HG02610 (cell line): Measurements from ENCODE around the gene HS2ST1.

Experiments used
- ATAC-seq: cut with Tn5 transposase; IDR thresholded peaks from one replicate; pipeline ENCODE4 v1.9.1; 2021; ENCODE audit warnings: mild to moderate bottlenecking, moderate library complexity; ENCODE audit not compliant: unreplicated experiment

HS2ST1 gene

DNA sequence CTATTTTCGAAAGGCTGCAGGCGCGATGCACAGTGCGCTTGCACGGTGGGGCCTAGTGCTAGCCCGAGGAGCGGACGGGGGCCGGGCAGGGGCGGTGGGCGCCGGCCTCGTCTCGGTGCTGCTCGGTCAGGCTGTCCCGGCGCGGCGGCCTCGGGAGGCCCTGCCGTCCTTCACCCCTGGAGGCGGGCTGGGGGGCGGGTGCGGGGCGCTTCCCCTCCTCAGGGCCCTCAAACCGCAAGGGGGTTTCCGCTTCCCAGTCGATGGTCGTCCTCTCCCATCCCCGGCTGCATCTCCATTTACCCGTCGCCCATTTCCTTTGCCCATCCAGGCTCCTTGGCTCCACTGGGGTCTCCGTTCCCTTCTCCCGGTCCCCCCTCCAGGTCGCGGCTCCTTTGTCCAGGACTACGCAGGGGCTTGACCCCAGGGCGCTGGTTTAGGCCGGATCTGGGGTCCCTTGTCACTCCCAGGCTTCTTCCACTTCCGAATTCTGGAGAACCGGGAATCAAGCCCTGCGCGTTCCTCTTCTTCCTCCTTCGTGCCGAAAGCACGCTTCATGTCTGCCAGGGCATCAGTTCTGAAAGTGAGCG, 217.9 kb downstream of the HS2ST1 start:
- ATAC-seq = peak; percentile 19

DNA sequence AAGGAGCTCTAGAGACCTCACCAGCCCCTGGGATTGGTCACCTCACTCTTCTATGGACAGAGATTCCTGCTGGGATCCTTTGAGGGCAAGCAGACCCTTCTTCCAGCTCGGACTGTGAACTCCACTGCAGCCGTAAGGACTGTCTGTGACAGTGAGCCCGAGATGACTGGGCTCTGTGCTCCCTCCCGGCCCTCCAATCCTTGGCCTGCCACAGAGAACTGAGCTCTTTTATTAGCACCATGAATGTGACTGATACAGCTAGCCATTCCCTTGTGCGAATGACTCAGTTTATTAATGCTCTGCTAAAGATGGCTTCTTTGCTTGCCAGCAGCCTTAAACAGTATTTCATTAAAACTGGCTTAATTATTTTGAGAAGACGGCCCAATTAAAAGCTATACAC, 219.6 kb downstream of the HS2ST1 start:
- ATAC-seq = no peak

DNA sequence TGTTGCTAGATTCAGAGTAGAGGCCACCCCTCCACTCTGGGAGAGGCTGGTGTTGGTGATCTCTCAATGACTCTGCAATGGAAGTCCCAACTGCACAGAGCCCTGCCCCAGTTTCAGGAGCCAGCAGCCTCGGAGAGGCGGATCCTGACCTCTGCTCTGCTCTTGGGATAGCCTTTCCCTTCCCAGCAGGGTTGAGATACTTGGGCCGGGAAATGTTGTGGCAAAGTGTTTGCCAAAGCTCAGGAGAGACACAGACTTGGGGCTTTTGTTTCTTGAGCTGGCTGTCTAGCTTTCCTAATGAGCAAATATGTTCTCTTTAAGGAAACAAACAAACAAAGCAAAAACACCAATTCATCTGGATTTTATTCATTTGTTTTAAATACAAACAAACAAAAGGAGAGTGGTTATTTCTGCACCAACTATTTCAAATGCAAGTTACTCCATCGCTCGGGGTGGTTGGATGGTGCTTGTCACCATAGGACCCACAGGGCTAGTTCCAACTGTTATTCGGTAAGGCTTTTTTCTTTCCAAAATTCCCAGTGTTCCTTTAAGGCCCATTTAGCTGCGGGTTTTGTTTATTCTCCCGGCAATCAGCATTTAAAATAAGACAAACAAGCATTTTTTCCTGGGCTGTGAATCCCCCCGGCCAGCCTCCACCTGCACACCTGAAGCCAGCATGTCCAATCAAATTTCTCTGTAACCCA, 220.3 kb downstream of the HS2ST1 start:
- no peak for ATAC-seq

DNA sequence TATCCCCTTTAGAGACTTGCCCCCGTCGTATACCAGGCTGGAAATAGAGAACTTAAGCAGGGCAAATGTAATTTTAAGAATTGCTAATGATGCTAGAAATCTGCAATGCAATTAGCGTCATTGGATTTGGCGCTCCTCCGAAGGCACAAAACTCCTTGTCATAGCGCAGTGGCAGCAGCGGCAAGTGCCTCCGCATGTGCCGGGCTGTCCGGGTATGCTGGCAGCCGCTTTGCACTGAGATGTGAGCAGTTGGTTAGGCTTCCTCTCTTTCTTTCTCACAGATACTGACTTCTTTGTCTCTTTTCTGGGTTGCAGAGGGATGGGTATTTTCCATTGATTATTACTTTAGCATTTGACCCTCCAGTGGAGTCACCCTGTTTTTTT, 220.9 kb downstream of the HS2ST1 start:
- no peak for ATAC-seq

DNA sequence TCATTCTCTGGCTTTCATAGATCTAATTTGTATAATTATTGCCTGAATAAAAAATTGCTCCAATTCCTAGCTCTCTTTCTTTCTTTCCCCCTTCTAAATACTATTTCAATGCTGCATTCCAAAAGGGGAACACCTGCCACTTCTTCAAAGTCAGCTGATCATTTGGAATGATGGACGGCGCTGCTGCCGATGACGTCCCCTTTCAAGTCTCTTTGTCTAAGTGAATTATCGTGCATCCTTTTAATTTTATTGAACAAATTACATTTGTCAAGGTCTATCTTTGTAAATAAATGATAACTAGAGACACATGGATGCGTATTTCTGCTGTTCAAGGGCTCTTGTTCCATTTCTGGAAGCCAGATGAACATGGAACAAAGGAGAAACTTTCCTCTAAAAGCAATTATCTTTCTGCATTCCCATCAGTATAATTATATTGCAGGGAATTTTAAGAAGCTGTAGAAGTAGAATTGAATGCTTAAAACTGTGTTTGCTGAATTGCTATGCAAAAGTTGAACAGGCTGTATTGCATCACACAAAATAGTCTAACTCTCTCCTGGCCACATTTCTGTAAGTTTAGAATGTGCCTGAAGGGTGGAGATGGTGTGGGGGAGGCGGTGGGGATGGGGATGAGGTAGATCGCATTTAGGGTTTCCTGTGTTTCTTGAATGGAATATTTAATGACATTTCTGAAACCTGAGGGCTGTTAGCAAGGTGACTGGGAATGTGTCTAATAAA, 222.3 kb downstream of the HS2ST1 start:
- no peak for ATAC-seq

DNA sequence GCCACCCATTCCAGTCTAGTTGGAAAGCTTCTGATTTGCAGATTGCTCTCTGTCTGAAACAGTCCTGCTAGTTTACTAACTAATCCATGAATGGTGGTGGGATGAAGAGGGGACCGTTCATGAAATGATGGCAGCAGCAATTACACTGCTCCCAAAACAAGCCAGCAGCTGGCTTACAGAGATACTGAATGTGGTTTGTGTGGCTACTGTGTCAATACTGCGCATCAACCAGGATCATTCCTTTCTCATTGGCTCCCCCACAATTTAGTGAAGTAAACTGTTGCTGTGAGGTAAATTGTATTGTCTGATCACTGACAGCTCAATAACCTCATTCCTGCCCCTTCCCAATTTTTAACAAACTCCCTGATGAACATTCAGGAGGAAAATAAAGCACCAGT, 222.9 kb downstream of the HS2ST1 start:
- no peak for ATAC-seq

DNA sequence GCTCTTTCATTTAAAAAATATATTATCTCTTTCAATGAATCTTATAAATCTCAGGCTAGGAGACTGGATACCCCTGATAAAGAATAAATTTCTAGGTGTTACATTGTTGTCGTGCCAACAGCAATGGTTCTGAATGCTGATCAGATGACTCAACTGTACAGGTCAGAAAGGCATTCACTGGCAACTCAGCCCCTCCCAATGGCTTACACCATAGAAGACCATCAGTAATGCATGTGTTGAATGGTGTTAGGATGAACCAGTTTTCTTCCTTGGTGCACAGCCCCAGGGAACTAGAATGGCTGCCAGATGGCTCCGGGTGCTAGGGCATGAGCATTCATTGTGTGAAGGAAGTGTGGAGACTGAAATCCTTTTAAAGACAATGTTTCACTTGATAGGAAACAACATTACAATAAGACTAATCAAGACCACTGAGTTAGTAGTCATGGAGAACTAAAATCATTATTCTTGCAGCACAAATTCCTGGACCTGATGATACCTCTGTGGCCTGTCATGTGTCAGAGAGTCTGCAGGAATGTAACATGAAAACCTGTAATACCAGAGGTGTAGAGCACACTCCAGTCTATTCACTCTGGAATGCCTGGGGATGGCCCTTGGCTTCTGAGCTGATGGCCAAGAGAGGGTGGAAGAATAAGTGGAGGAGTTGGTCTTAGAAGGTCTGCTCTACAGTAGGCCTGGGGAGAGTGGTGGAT, 226.6 kb downstream of the HS2ST1 start:
- ATAC-seq = no peak

DNA sequence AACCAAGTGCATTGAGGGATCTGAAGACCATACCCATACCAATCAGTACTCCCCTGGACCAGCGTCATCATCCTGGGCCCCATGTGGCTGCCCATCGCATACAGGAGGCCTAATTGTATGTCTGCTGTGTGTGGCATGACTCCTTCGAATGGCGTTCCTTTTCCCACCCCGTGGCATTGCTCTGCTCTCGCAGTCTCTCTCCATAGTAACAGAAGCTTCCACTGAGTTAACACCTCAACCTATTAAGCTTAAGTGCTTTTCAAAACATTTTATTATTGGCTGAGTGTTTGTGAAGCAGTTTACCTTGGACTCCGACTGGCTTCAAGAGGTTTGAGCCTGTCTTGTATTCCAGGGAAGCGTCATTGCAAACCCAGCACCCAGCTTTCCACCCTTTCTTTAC, 227.1 kb downstream of the HS2ST1 start:
- ATAC-seq = no peak

DNA sequence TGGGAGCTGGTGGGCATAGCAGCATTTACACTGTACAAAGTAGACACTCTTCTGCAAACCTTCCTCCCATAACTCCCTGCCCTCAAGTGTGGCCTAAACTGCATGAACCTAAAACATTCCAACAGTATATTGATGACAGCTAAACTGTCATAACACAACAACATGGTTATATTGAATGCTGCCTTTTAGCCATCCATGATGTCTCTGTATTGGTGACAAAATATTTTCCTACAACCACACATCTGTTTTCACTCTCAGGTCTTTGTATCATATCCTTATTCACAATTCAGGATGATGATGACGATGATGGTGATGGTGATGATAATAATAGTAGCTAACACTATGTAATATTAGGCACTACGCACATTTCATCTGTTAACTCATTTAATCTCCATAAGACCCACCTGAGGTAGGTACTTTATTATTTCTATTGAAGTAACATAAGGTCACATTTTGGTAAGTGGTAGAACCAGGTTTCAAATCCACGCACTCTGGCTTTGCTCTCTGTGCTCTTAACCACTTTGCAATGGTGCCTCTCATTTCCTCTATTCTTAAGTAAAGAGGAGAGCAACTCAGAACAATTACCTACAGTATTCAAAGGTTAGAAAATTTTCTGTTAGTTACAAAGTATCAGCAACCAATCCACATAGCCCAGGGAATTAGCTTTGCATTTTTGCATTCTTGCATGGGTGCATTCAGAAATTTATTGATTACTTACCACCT, 229.1 kb downstream of the HS2ST1 start:
- no peak for ATAC-seq

DNA sequence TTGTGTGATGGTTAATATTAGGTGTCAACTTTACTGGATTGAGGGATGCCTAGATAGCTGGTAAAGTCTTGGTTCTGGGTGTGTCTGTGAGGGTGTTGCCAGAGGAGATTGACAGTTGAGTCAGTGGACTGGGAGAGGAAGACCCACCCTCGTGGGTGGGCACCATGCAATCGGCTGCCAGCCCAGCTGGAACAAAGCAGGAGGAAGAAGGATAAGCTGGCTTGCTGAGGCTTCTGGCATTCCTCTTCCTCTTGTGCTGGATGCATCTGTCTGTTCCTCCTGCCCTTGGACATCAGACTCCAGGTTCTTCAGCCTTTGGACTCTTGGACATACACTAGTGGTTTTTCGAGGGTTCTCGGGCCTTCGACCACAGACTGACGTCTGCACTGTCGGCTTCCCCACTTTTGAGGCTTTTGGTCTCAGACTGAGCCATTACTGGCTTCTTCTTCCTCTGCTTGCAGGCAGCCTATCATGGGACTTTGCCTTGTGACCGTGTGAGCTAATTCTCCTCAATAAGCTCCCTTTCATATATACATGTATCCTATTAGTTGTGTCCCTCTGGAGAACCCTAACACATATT, 230.0 kb downstream of the HS2ST1 start:
- no peak for ATAC-seq

DNA sequence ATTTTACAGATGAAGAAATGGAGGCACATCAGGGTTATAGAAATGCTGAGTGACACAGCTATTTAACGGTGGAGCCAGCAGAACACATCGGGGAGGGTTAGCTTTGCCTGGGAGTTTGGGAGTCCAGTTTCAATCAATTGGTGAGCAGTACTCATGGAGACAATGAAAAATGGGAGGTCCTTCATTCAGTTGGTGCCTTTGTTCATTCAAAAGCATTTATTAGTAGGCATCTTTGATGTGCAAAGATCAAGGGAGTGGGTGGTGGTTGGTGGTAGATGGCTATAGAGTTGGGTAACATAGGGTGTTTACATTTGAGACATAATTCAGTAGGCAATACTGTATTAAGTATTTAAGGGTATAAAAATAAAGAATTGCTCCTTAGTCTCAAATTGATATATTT, 230.5 kb downstream of the HS2ST1 start:
- ATAC-seq = no peak

DNA sequence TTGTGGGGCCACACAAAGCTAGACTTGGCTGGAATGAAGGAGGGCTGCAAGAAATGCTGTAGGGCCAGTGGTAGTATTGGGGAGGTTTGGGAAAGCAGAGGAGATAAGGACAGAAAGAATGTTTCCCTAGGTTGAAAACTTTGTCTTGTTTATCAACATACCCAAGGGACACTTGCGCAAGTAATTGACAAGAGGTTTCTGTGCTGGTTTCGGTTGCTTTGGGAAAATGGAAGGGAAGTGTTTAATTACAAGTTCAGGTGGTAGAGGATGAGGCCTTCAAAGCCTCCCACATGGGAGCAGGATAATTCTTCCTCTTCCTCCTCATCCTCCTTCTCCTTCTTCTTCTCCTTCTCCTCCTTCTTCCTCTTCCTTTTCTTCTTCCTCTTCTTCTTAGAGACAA, 232.1 kb downstream of the HS2ST1 start:
- ATAC-seq = no peak

DNA sequence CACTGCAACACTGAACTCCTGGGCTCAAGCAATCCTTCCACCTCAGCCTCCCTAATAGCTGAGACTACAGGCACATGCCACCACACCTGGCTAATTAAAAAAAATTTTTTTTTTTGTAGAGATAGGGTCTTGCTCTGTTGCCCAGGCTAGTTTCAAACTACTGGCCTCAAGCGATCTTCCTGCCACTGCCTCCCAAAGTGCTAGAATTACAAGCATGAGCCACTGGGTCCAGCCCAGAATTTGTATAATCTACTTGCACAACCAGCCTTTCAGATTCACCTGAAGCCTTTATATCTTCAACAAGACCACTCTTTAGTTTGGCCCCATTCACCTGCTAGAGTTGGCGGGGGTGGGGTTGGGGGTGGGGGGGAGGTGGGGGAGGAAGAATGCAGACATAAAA, 232.6 kb downstream of the HS2ST1 start:
- no peak for ATAC-seq

DNA sequence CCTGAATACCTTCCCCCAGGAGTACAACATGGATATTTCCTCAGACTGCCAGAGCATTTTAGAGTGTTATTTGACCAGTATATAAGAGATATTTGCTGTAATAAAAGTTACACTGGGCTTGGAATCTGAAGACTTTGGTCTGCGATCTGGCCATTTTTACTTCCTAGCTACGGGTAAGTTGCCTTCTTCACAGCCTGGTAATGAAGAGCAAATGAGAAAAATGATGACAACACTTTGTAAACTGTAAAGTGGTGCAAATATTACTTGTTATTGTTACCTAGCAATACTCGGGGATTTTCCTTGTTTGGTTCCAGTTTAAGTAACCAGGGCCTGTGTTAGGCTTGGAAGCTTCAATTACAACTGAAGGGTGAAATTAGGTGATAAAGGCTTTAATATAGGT, 233.4 kb downstream of the HS2ST1 start:
- no peak for ATAC-seq

DNA sequence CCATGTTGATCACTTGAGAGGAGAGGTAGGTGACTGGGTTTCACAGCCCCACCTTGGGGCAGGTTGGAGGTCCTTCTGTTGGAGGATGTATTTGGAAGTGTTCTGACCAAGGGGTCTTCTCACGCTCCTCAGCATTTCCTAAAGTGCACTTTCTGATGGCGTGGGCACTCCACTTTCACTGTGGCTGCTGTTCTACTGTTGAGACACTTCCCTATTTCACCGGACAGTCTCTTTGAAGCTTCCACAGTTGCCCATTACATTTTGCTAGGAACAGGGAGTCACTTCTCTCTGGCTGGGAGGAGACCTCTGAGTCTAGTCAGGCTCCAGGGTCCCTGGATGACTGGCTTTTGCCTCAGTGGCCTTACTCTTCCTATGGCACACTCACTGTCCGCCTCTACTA, 234.2 kb downstream of the HS2ST1 start:
- ATAC-seq = no peak

DNA sequence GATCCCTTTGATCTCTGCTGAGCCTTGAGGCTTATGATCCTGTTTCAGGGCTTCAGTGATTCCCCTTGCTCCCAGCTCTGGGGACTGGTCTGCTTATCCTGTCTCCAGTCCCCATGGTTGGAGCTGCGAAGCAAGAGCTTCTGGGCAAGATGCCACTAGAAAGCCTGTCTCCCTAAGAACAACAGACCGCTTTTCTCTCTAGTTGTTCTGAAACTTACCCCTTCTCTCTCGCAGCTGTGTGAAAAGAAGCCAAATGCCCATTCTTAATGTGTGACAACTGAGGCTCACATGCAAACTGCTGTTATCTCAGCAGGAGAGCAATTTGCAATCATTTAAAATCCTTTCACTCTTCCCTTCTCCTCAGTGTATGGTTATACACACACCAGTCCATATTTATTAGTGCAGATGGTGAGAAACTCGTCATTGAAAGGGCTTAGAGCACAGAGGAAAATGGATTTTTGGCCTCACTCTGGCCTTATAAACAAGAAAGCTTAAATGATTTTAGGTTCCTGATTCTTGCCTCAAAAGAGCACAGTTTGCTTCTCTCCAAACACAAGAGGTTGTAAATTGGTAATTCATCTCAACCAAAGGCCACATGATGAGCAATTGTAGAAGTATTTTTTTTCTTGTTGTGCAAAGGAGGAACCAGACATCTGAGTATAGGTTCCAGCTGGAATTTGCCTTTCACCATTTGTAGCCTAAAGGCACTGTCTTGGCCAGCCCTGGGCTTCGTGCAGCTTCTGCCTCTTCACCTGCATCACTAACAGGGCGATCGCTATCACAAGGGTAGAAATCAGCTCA, 235.0 kb downstream of the HS2ST1 start:
- no peak for ATAC-seq

DNA sequence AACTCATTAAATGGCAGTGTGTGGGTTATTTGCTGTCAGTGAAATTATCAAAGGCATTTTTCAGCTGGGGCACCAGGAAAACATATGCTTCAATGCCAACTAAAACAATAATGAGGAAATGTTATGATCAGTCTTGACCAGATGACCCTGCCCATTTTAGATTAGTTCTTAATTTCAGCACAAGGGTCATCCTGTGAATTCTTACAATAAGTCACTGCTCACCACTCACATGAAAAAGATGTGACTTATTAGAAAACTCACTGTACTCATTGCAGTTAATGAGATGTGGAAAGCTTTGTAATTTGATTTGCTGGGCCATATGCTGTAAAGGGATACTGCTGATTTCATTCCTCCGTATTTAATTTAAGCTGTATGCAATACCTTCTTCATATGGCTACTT, 235.7 kb downstream of the HS2ST1 start:
- ATAC-seq = no peak

DNA sequence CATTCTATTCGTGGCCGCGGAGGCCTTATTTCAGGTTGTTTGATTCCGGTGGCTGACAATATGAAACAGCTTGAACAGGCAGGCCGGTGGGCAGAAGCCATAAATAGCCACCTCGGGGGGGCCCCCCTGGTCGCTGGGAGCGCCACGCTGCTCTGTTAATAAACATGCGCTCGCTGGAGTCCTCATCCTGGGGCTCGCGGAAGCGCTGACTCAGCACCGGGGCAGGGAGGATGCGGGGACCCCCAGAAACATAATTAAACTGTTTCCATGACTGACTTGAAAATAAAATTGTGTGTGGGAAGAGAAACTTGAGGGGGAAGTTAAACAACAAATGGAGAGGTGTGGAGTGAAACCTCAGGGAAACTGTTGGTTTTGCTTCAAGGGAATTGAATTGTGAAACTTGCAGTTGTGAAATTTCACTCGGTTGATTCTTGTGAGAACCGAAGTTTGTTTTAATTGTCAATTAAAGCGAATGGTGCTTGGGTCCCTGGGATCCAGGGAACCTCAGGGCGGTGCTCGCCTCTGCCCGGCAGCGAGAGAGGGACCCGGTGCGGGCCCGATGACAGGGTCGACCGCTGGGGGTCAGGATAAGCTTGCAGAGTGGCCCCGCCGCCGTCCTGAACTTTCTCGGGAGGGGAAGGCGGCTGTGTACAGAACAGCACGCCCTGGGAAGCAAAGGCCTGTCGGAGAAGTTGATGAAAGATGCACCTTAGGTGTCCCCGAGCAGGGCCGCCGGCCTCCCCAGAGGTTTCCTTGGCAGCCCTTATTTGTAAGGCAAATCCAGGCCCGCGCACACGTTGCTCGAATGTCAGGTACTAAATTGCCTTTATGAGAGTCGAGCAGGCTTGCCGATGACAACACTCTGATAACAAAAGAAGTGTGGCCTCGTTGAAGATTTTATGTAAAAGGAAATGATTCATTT, 237.3 kb downstream of the HS2ST1 start:
- peak; percentile 71 for ATAC-seq

DNA sequence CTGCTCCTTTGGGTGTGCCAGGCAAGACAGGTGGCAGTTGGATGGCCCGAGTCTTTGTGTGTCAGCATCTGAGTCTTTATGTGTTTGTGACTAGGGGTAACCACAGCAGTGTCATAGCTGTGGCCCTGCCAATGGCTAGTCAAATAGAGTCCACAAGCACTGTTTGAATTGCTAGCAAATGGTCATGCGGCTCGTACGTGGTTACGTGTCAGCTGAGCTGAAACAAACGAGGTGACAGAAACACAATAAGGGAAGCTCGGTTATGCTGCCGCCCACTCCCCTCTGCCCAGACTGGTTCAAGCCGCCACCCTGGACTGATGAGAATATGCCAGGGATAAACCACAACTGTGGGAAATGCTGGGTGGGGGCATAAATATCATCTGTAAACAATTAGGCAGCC, 239.9 kb downstream of the HS2ST1 start:
- no peak for ATAC-seq
